Hypothalamus (tissue), 51 donors: ENCODE data around the gene SLC2A4.

Experiments used
- DNase-seq, 51 donors: peaks; one replicate each; lab custom pipeline; 2025; lab: John Stamatoyannopoulos, UW

The SLC2A4 gene

GRCh38 chr17:7262935-7263800 is 18.4 kb upstream of the SLC2A4 start:
- no peak for DNase-seq

- no peak for DNase-seq
Measured at GRCh38 chr17:7263801-7264078, 17.8 kb upstream of the SLC2A4 start.

GRCh38 chr17:7266784-7267183 is 14.7 kb upstream of the SLC2A4 start:
- no peak for DNase-seq

GRCh38 chr17:7279448-7279847 is 2.1 kb upstream of the SLC2A4 start:
- DNase-seq: no peak

DNA sequence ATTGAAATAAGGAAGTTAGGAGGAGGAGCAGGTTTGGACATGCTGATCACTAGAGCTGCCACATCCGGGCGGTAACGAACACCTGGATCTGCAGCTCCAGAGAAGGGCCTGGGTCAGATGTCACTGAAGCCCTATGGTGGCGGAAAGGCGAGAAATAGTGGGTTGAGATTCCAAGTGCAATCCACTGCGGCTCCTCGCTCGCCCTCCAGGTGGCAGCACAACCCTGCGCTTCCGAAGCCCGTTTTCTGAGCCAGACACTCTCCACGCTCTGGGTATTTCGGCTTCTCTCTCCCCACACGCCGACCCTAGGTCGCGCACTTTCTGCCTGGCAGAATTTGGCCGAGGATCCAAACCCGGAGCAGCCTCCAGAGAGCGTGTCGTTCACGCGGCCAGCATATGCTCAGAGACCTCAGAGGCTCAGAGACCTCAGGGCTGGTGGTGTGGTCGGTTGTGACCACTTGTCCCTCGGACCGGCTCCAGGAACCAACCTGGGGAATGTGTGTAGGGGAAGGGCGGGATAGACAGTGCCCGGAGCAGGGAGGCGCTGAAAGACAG is 922 bp upstream of the SLC2A4 start:
- DNase-seq: peak in 48 of 51 donors; percentile 16 to 86 (median 64)

DNA sequence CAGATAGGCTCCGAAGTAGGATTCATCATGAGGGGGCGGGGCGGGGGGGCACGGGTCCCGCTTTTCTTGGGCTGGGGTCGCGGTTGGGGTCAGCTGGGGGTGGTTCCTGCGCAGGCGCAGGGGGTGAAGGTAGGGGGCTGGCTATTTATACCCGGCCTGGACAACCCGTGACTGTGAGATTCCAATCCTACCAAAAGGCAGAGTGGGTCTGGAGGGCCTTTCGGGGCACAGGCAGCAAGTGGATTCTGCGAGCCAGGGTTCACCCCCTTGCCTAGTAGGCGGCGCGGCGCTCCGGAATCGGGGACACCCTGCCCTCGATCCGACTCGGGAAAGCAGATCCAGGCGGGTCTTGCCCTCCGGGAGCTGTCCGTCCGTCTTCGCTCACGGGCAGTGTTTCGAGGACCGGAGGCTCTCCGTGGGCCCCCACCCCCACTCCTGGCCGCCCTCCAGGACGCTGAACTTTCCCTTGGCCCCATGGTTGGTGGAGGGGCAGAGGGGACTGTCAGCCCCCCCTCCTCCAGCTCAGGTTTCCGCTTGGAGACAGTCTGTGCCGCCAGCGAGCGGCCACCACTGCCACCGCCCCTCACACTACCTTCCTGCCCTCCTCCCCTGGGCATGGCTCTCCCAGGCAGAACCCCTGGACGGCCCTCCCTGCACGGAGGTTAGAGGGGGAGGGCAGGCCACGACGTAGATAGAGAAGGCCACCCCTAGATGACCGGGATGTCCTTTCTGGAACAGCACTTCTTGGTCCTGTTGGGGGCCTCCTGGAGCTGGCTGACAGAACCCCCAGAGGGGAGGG is 634 bp downstream of the SLC2A4 start:
- no peak for DNase-seq

DNA sequence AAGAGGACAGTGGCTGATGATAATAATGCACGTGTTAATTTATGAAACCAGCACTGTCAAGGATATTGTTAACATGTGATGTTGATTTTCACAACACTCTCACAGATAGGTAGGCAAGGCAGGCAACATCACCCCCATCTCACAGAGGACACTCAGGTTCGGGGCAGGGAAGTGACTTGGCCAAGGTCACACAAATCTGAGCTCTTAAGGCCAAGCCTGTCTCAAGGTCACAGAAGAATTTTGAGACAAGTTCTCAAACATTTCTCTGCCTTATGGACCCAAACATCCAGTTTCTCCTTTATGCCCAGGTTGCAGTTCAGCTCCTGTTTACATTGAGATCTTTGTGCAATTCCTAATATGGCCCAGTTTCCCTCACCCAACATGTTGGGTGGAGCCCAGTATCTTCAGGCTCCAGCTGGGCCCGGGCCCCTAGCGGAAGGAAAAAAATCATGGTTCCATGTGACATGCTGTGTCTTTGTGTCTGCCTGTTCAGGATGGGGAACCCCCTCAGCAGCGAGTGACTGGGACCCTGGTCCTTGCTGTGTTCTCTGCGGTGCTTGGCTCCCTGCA is 1.3 kb downstream of the SLC2A4 start:
- DNase-seq: no peak

GRCh38 chr17:7283471-7284216 is 2.1 kb downstream of the SLC2A4 start:
- no peak for DNase-seq

- no peak for DNase-seq
Measured at GRCh38 chr17:7284911-7285310, 3.4 kb downstream of the SLC2A4 start.

DNA sequence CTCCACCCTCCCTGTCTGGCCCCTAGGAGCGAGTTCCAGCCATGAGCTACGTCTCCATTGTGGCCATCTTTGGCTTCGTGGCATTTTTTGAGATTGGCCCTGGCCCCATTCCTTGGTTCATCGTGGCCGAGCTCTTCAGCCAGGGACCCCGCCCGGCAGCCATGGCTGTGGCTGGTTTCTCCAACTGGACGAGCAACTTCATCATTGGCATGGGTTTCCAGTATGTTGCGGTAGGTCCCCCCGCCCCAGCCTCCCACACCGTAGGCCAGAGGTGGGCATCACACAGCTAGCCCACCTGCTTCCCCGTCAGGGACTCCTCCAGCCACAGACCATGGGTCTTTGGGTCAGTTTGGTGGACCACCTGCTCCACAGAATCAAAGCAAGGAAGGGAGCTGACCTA is 4.2 kb downstream of the SLC2A4 start:
- DNase-seq: no peak

DNA sequence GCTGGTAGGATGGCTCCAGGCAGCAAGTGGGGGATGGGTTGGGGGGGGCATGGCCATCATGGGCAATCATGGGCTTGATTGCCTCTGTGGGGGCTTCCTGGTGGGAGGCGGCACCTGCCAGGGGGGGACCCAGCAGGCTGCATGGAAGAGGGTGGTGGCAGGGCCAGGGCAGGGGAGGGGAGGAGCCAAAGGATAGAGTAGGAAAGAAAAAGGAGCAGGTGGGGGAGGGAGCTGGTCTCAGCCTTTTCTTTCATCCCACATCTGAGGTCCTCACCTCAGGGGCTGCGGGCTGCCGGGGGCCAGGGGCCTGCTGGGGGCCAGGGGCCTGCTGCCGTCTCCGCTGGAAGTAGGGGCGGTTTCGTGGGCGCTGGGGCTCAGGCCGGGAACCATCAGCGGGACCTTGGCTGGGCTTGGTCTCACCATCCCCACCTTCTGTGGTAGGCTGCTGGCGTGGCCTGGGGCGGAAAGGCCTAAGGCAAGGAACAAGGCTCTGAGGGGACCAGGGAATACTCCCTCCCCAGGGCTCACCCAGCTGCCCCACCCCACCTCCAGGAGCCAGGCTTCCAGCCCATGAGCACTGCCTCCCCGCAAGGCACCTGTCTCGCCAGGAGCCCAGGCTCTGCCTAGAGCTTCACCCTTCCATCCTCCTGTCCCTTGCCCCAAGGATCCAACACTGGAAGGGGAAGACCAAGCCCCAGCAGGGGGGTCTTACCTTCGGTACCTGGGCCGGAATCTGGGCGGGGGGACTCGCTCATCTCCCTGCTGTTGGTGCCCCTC is 7.9 kb downstream of the SLC2A4 start:
- DNase-seq: no peak

GRCh38 chr17:7290166-7290565 is 8.6 kb downstream of the SLC2A4 start:
- no peak for DNase-seq

- DNase-seq: no peak
Measured at GRCh38 chr17:7290685-7291084, 9.2 kb downstream of the SLC2A4 start.

GRCh38 chr17:7292194-7292593 is 10.7 kb downstream of the SLC2A4 start:
- DNase-seq: no peak

DNA sequence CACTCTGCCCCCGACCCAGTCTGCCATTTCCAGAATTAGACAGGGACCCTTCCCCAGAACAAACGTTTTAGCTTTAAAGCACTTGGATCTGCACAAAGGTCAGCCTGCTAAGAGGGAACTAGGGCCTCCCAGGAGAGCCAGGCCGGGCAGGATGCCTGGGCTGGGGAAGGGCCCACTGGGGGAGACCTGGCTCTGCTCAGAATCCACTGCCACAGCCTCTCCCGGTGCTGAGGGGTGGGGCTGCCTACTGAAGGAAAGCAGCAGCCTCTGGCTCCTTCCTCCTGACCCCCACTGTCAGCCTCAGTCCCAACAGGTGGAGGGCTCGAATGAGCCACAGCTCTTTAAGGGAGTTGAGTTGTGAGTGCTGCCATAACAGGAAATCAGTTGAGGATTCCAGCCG is 11.2 kb downstream of the SLC2A4 start:
- DNase-seq: no peak

- no peak for DNase-seq
Measured at GRCh38 chr17:7293159-7293558, 11.6 kb downstream of the SLC2A4 start.

- DNase-seq: no peak
Measured at GRCh38 chr17:7293816-7294613, 12.5 kb downstream of the SLC2A4 start.

DNA sequence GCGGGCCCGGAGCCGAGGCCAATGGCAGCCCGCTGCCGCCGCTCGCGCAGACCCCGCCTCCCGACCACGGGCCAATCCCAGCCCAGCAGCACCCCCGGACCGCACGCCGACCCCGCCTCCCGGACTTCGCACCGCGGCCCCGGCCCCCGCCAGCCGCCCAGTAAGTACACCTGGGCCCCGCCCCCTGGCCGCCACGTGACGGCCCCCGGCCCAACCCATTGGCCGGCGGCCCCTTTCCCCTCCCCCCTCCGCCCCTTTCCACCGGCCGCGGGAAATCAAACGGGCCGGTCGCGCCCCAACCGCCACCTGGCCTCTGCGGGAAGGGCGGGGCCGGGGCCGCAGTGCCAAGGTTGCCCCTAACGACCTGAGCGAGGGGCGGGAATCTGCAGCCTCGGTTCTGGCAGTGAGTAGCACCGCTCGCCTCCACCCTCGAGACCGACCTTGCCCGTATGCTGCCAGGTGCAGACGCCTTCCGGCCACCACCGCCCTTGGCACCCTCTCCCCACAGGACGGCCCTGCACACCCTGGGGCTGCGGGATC is 13.2 kb downstream of the SLC2A4 start, which contains the start of gene YBX2:
Gene YBX2, minus strand, starts transcription at position 26 of the 540 bp plus-strand sequence. CDS start 139 bp downstream, outside the sequence.
- DNase-seq: peak in 4 of 51 donors; percentile 9 to 32 (median 24)
